HCEC 1CT (cell line): Measurements from ENCODE around the gene RGS3.
"Not testable (repeated sequence)": the region's sequence is repeated elsewhere in the genome, so short reads cannot be mapped to it uniquely, and the experiment has no call there.

Experiments
- DNase-seq: peaks from one replicate; pipeline ENCODE4 v3.0.0-alpha.2; 2017

Gene RGS3

GRCh38 chr9:113532809-113533190 is 69.3 kb downstream of the RGS3 start:
- no peak for DNase-seq

DNA sequence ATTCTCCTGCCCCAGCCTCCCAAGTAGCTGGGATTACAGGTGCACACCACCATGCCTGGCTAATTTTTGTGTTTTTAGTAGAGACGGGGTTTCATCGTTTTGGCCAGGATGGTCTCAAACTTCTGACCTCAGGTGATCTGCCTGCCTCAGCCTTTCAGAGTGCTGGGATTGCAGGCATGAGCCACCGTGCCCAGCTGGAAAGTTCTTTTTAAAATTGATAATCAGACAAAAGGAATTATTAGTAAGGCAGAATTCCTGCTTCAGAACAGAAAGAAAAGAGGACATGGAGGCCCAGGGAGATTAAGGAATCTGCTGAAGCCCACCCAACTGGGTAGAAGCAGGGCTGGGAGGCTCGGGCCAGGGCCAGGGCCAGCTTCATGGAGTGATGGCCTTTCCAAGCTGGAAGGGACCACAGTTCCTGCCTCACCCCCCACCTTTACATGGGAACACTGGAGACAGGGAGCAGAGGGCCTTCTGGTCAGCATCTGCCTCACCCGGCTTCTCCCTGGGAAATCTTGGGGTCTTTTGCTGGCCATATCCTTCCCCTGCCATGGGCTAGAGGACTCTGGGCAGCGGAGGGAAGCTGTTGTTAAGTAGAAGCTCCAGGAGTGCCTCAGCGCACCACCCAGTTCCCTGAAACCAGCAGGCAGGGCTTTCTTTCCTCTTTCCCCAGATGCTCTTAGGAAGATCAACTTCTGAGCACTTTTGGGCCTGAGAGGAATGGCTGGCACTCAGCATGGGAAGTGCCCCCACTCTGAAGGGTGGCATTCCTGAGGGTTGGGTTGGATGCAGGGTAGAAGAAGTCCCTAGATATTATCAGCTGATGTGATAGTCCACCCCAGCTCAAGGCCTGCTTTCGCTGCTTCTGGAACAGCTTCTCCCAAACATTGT is 70.1 kb downstream of the RGS3 start:
- DNase-seq = no peak

DNA sequence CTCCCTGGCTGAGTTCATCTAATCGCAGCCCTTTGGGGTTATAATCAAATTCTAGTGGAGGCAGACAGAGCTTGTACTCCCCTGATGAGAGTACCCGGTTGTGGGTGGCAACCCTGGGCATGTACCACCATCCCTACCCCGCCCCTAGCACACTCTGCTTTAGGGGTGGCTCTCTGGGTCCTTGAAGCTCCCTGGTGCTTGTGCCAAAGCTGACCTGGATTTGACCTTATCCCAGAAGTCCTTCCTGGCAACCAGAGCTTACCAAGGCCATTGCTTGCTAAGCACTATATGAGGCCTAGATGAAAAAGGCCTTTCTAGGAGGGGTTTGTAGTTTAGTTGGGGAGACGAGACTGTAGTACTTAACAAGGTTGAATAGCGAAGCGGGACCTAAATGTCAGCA is 72.2 kb downstream of the RGS3 start:
- DNase-seq = no peak

DNA sequence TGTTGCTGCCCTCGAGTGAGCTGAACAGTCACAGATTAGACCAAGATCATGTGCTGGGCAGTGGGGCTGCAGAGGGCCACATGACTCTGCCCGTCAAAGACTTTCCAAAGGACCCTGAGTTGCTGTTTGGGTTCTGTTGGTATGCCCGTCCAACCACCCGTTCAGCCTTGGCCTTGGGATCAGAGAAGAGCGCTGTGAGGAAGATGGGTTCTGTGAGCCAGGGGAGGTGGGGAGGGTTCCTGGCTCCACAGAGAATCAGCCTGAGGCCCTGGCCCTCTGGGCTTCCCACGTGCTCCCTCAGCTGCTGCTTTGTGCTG is 72.6 kb downstream of the RGS3 start:
- DNase-seq = no peak

DNA sequence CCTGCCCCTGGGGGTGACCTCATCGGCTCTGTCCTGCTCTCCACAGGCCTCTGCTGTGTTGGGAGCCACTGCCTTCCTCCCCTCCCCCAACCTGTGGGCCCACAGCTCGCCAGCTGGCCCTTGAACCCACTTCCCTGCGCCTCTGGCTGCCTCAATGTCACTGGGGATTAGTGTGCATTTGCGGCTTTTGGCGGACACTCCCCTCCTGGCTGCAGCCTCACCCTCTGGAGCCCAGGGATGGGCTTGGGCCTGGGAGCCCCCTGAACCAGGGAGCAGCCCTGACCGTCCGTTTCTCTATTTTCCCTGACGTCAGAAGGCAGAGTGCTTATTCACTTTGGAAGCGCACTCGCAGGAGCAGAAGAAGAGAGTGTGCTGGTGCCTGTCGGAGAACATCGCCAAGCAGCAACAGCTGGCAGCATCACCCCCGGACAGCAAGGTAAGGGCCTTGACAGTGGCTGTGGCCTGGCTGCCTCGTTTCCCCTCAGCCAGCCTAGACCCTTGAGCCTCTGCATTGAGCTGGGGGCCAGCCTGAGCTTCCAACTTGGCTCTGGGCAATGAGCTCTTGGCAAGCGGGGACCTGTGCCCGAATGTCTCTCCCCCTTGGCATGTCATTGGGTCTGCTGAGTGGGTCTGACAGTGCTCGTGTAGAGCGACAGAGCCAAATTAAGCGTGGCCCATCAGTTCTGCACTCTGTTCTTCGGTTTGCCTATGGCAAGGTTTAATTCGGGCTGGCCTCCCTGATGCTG is 73.1 kb downstream of the RGS3 start:
- DNase-seq = no peak

DNA sequence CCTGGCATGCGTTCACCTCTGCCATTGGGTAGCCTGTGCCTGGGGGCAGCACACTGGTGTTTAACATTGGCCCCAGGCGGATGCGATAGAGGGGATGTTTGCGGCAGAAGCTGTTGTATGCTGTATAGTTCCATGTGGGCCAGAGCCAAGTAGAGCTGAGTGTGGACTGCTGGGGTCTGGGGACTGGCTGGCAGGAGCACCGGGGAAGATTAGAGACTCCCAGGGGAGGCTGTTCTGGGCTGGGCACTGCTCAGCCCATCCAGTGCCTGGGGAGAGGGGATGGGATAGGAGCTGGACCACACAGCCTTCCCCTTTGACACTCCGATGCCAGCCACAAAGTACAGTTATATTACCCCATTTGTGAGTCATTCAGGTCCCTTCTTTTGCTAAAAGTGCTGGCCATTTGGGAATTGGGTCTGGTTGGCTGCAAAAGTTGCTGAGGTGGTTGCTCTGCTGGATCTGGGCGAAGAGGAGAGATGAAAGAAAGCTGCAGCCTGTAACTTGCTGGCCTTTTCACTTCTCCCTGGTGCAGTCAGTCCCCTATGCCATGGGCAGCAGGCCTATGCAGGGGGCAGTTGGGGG is 73.8 kb downstream of the RGS3 start:
- DNase-seq = no peak

- DNase-seq = no peak
These were observed 74.6 kb downstream of the RGS3 start for GRCh38 chr9:113538131-113538530.

GRCh38 chr9:113538701-113539430 is 75.3 kb downstream of the RGS3 start:
- DNase-seq = no peak

DNA sequence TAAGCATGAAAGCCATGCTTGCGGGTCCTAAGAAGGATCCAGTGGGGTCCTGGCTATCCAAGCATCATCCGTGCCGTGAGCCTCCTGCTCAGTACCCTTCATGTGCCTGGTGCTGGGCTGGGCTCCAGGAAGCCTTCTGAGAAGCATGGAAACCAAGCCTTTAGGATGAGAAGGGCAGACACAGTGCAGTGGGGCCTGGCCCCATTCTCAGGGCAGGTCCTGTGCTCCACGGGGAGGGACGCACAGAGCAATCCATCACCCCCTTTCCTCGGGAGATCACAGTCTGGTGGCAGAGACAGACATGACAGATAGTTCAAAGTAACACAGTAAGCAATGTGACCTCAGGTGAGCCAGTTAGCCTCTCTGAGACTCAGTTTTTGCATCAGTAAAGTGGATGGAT is 76.9 kb downstream of the RGS3 start:
- no peak for DNase-seq

DNA sequence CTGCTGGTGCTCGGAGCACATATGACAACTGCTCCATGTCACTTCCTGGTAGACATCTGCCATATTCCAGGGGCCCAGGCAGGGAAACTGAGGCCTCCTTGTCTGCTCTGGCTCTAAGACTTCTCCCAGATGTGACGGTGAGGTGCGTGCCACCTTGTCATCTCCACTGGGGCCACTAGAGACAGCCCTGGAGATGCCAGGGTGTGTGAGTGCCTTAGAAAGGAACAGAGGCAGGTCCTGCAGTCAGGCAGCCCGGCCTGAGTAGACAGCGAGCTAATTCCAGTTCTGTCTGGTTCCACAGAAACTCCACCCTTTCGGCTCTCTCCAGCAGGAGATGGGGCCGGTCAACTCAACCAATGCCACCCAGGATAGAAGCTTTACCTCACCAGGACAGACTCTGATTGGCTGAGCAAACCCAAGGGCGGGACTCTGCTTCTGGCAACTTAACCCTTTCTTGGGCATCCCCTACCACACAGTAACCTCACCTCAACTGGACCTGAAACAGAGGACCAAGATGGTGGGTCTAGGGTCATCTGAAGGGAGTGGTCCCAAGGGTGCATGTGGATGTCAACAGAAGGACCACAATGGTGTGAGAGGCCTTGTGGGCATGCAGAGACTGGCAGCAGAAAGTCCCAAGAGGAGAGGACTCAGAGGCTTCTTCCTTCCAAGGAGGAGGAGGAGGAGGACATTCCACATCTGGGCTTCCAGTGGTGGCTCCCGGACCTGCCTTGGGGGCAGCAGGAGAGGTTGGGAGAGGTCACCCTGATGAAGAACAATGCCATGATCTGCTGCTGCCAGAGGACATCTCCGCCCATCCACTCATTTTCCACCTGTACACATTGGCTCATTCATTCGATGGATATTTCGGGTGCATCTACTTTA is 77.7 kb downstream of the RGS3 start:
- DNase-seq = peak; percentile 4

DNA sequence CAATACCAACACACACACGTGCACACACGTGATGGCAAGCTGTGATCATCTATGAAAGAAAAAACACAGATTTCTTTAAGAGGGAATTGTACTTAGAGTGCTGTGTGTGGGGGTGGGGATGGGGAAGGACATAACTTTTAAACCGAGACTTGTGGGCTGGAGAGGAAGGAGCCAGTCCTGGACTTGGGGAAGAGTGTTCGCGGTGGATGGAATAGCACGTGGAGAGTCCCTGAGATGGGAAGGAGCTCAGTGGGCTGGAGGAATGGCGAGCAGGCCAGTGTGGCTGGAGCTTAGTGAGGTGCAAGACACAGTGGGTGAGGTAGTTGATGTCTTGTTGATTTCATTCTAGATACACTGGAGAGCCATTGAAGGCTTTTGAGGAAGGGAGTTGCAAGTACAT is 78.5 kb downstream of the RGS3 start:
- no peak for DNase-seq

DNA sequence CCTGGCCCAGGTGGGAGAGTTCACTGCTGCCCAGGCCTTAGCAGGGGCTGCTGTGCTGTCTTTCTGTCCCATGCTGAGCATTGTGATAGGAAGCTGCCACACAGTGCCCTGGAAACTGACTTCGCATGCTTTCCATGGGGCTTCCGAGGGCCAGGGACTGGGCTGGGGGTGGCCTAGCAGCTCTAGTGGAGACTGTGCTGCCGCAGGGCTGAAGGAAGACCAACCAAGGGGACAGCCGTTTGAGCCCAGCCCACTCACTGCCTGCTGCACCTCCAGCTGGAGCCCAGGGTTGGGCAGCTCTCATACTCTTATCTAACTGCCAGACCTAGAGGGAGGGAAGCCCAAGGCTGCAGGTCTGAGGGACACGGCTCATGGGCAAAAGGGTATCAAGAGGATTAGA is 79.2 kb downstream of the RGS3 start:
- no peak for DNase-seq

DNA sequence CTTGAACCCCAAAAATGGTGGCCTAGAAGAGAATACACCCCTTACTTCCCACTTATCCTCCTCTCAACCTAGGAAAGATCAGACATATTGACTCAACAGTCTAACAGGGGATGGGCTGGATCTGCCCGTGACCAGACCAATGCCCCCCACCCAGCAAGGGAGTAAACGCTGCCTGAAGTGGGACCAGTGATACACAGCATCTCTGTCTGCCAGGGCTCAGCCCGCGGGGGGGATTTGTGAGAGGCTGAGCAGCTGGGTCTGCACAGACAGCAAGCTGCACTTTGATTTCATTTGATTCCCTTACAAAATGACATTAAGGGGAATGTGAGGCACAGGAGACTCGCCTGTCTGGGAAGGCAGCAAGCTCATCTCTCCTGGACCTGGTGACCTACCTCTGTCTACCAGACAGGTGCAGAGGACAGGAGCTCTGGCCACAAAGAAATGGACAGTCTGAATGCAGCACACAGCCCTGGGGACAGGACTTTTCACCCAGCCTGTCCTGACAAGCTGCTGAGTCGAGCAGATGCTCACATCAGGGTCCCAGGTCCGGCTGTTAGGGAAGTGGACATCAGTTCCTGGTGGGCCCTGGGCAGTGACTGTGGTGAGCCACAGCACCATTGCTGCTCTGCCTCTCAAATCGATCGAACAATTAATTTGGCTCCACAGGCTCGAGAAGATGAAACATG is 79.9 kb downstream of the RGS3 start:
- no peak for DNase-seq

DNA sequence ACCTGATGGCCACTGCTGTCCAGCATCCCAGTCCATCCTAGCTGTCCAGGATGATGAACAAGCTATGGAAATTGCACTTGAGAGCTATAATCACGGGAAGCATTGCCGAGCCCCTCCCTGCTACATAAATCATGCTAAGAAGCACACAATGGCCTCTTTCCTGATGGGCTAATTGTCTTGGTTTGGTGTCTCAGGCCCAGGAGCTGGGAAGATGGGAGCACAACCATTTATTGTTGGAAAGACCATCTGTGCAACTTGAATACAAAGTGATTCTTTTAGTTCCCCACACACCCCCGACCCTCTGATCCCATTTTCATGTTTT is 80.4 kb downstream of the RGS3 start:
- DNase-seq = no peak

DNA sequence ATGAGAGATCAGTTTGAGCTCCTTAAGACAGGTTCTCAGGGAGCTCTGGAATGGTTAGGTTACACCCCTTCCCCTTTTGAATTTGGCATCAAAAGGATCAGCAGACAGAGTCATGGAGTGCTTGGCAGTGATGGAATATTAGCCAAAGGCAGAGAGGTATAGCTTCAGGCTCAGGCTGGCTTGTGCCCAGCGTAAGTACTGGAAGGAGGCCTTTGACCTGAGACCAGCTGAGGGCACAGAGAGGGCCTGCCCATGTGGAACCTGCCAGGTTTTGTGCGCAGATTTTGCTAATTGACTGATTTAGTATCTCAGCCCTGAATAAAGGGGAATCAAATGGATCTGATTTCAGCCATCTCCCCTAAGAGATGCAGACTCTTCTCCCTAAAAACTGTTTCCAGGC is 81.5 kb downstream of the RGS3 start:
- DNase-seq = no peak

- DNase-seq = no peak
These were observed 83.0 kb downstream of the RGS3 start for GRCh38 chr9:113546566-113546965.

- DNase-seq = no peak
These were observed 84.0 kb downstream of the RGS3 start for GRCh38 chr9:113547501-113547900.

DNA sequence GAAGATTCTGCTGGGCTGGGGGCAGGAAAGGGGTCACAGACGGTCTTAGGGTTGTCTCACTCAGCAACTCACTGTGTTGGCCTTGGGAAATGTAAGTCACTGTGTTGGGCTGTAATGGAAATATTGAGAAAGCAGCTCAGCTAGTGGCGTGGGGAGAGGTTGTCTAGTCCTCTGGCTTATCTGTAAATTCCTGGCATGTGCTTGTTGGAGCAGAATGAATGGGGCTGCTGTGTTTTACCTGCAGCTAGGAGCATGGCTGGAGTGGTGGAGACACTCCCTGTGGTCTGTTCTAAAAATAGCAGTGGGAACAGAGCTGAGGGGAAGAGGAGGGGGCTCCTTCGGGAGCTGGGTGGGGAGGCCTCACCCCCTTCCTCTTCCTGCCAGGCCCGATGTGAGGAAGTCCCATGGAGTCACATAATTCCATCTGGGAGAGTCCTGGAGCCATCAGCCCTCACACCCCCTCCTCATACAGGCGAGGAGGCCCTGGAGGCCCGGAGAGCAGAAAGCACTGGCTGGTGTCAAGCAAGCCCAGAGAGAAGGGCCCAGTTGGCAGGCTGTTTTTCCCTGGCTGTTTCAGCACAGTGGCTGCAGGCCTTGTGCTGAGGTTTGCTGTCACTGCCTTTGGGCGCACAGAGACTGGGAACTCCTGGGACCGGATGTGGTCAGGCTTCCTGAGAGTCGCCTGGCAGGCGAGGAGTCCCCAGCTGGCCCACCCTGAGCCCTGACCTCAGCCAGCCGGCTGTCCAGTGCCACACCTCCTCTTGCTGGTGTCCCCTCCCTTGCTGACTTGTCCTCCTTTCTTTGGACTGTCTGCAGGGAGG is 84.9 kb downstream of the RGS3 start:
- DNase-seq = no peak

DNA sequence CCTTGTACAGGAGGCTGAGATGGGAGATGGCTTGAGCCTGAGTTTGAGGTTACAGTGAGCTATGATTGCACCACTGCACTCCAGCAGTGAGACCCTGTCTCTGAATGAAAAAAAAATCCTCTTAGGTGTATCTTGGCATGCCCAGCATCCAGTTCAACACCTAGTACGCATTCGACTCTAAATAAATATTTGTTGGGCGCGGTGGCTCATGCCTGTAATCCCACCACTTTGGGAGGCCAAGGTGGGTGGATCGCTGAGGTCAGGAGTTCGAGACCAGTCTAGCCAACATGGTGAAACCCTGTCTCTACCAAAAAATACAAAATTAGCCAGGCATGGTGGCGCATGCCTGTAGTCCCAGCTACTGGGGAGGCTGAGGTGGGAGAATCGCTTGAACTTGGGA is 86.4 kb downstream of the RGS3 start:
- DNase-seq = not testable (repeated sequence)

GRCh38 chr9:113556877-113557593 is 93.5 kb downstream of the RGS3 start:
- peak; percentile 60 for DNase-seq
